HCT116 (cell line): Measurements from ENCODE around the gene TM9SF4. TPM values are rescaled to one million over a fixed set of nuclear protein-coding genes. Genes with fewer than 3 reads are reported as not detected.

Source experiments
- ATAC-seq: fragments of 200-7000 bp; cut with Tn5 transposase; 2 replicates; pipeline ENCODE4 v1.9.1; 2020; ENCODE audit warnings: mild to moderate bottlenecking, moderate library complexity
- BruUV-seq: library from RNA; stranded (reverse); fragments of 400-500 nt; replicated peaks from 2 replicates; lab custom pipeline; 2021; lab: Mats Ljungman, UMichigan
- CTCF ChIA-PET: fragments of 300-600 bp; sonication (Branson Sonifier 250); formaldehyde crosslinking; loops from one replicate; lab custom pipeline; 2021; ENCODE audit warnings: antibody characterized with exemption; lab: Charles Lee
- POLR2A ChIA-PET: fragments of 300-600, 350-600 bp; sonication (Branson Sonifier 250); formaldehyde crosslinking; loops from one replicate; lab custom pipeline; 2021; ENCODE audit warnings: antibody characterized with exemption; lab: Charles Lee
- RAD21 ChIA-PET, 2 experiments: fragments of 300-600 bp; sonication (Branson Sonifier 250); formaldehyde crosslinking; loops; one replicate each; lab custom pipeline; 2023; ENCODE audit warnings: low total read pairs in 2 of 2; ENCODE audit not compliant: uncharacterized antibody in 2 of 2, unreplicated experiment in 2 of 2, low non-redundant PET in 1 of 2; lab: Charles Lee
- DNase-seq: peaks from one replicate; pipeline ENCODE4 v3.0.0-alpha.2; 2010; ENCODE audit warnings: low read depth, low spot score
- H2AFZ ChIP-seq: fragments of 200-600 bp; shearing (Covaris generic), sonication (generic); 2 replicates; pipeline ENCODE4 v1.6.1; 2017; ENCODE audit warnings: low read depth, mixed run types, mixed read lengths, antibody characterized with exemption, low read length; ENCODE audit not compliant: poor library complexity, severe bottlenecking
- H3K27ac ChIP-seq: 2 replicates; pipeline ENCODE4 v1.5.1; 2012; ENCODE audit warnings: low read depth, low read length
- H3K27me3 ChIP-seq: fragments of 200-600 bp; sonication (generic); 2 replicates; pipeline ENCODE4 v1.6.1; 2016; ENCODE audit warnings: mixed run types, low read length, mixed read lengths; ENCODE audit not compliant: insufficient read depth
- H3K36me3 ChIP-seq, 2 experiments: fragments of 200-500 bp in 1 of 2; fragments of 200-600 bp in 1 of 2; sonication (Bioruptor generic) in 1 of 2; sonication (generic) in 1 of 2; 2 replicates each; pipeline versions ENCODE4 v1.5.1 to v1.6.1; 2014 to 2016; ENCODE audit warnings: low read length in 2 of 2, inconsistent platforms in 1 of 2, mixed read lengths in 1 of 2, mixed run types in 1 of 2; ENCODE audit not compliant: insufficient read depth in 2 of 2, control insufficient read depth in 1 of 2
- H3K4me1 ChIP-seq, 2 experiments: fragments of 200-600 bp in 1 of 2; sonication (generic) in 1 of 2; 2 replicates each; pipeline versions ENCODE4 v1.5.1 to v1.6.1; 2012 to 2017; ENCODE audit warnings: low read length in 2 of 2, inconsistent platforms in 1 of 2, mild to moderate bottlenecking in 1 of 2, mixed read lengths in 1 of 2, mixed run types in 1 of 2, moderate library complexity in 1 of 2; ENCODE audit not compliant: insufficient read depth in 2 of 2, control insufficient read depth in 1 of 2
- H3K4me2 ChIP-seq: fragments of 200-600 bp; sonication (generic); 2 replicates; pipeline ENCODE4 v1.6.1; 2017; ENCODE audit warnings: mixed run types, low read length, mixed read lengths
- H3K4me3 ChIP-seq, 2 experiments: fragments of 200-600 bp in 1 of 2; sonication (generic) in 1 of 2; replicated peaks in 1 of 2; 2 replicates each; pipeline ENCODE4 v1.5.1; 2011 to 2016; ENCODE audit warnings: low read length in 2 of 2, control low read depth in 1 of 2, low read depth in 1 of 2, mild to moderate bottlenecking in 1 of 2, mixed read lengths in 1 of 2, mixed run types in 1 of 2
- H3K79me2 ChIP-seq: fragments of 200-600 bp; sonication (generic); 2 replicates; pipeline ENCODE4 v1.6.1; 2017; ENCODE audit warnings: mild to moderate bottlenecking, mixed run types, low read length, moderate library complexity, mixed read lengths; ENCODE audit not compliant: insufficient read depth
- H3K9ac ChIP-seq: fragments of 200-600 bp; sonication (generic); 2 replicates; pipeline ENCODE4 v1.6.1; 2016; ENCODE audit warnings: low read length, mixed read lengths
- H3K9me2 ChIP-seq: fragments of 200-600 bp; sonication (generic), shearing (Covaris generic); 2 replicates; pipeline ENCODE4 v1.6.1; 2017; ENCODE audit warnings: mixed run types, mild to moderate bottlenecking, moderate library complexity; ENCODE audit not compliant: insufficient read depth
- H3K9me3 ChIP-seq, 2 experiments: fragments of 200-500 bp in 1 of 2; fragments of 200-600 bp in 1 of 2; sonication (Bioruptor generic) in 1 of 2; sonication (generic) in 1 of 2; 2 replicates each; pipeline ENCODE4 v1.6.1; 2014 to 2017; ENCODE audit warnings: low read length in 2 of 2, mixed read lengths in 2 of 2, inconsistent platforms in 1 of 2, low read depth in 1 of 2, mild to moderate bottlenecking in 1 of 2, mixed run types in 1 of 2, moderate library complexity in 1 of 2; ENCODE audit not compliant: control insufficient read depth in 1 of 2, insufficient read depth in 1 of 2
- H4K20me1 ChIP-seq: fragments of 200-600 bp; sonication (generic), shearing (Covaris generic); 2 replicates; pipeline ENCODE4 v1.6.1; 2017; ENCODE audit warnings: mixed run types, mild to moderate bottlenecking, moderate library complexity; ENCODE audit not compliant: insufficient read depth
- EZH2phosphoT487 ChIP-seq: fragments of 200-600 bp; IDR thresholded peaks from 2 replicates; pipeline ENCODE4 v1.6.1; 2018; ENCODE audit warnings: antibody characterized with exemption, borderline replicate concordance
- TCF7L2 ChIP-seq: IDR thresholded peaks from 2 replicates; pipeline ENCODE4 v1.7.0; 2011; ENCODE audit warnings: borderline replicate concordance, inconsistent platforms; ENCODE audit not compliant: insufficient read depth, insufficient read length; ENCODE audit errors: extremely low read depth
- YY1 ChIP-seq: IDR thresholded peaks from 2 replicates; pipeline ENCODE4 v1.6.1; 2011; ENCODE audit warnings: low read length, low read depth, moderate library complexity, mild to moderate bottlenecking; ENCODE audit not compliant: insufficient replicate concordance; ENCODE audit errors: extremely low read depth
- ZFX ChIP-seq: fragments of 450-650 bp; IDR thresholded peaks from 2 replicates; pipeline ENCODE4 v1.6.1; 2017
- ZNF274 ChIP-seq: fragments of 200-500 bp; sonication (Bioruptor generic); IDR thresholded peaks from 2 replicates; pipeline ENCODE4 v1.6.1; 2014; ENCODE audit warnings: mild to moderate bottlenecking, low read depth, low read length, inconsistent platforms
- intact Hi-C: fragments of 100-400 bp; cut with micrococcal nuclease; formaldehyde crosslinking; loops from 2 replicates; pipeline ENCODE4 v1.10.0; 2022
- total RNA-seq: library from RNA; stranded (reverse); gene quantifications from one replicate; pipeline ENCODE4 v1.2.1, GENCODE V29; 2021; ENCODE audit not compliant: unreplicated experiment
- TF ChIP-seq, protein P1 (sequence below): IDR thresholded peaks from 2 replicates; pipeline ENCODE4 v1.6.1; 2012
- TF ChIP-seq, protein P2 (sequence below): IDR thresholded peaks from 2 replicates; pipeline ENCODE4 v1.6.1; 2012

TM9SF4 gene
- total RNA-seq, 1 experiment from 2014 or later, result 51.2 TPM

- DNase-seq, result no peak
- no peak for ATAC-seq
- Histone ChIP-seq H3K9ac (peak overlapping the region; percentile 99), H3K4me2 (peak overlapping the region; percentile 90), H3K4me3 (peak overlapping the region; percentile 68 to 100), H3K27me3 (no peaks in the 10 kb centered on the region), H3K9me2 (no peaks in the 10 kb centered on the region), H3K4me1 (peaks cover 6 to 27% of the 10 kb centered on the region in 2 experiments; a peak in 3 of 4 replicates), H3K9me3 (no peaks in the 10 kb centered on the region), H4K20me1 (peaks cover 8% of the 10 kb centered on the region; the same call in 1 of the 2 replicates), H2AFZ (no peak overlapping the region), H3K36me3 (peaks cover 22 to 34% of the 10 kb centered on the region in 2 experiments; a peak in 3 of 4 replicates), H3K27ac (no peak overlapping the region), H3K79me2 (peaks cover 98% of the 10 kb centered on the region)
- TF ChIP-seq ZFX (no peak), EZH2phosphoT487 (no peak)
- TF ChIP-seq, protein P1, sequence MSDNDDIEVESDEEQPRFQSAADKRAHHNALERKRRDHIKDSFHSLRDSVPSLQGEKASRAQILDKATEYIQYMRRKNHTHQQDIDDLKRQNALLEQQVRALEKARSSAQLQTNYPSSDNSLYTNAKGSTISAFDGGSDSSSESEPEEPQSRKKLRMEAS, result no peak
- BruUV-seq, result no TSS peak
- ChIA-PET RAD21 (no interaction called here), POLR2A (no interaction called here), CTCF (no interaction called here)
- intact Hi-C loops, result loop anchor here (5.0 kb wide), 1 partner anchor 446 kb away; no protein-coding TSS in a partner anchor
Observed at GRCh38 chr20:32205843-32206759, 96.6 kb downstream of the TM9SF4 start.

- H3K9ac ChIP-seq, result peak overlapping the region; percentile 99
- H3K36me3 ChIP-seq, result peaks cover 17 to 26% of the 10 kb centered on the region in 2 experiments; a peak in 3 of 4 replicates
- H2AFZ ChIP-seq, result no peak overlapping the region
- ChIA-PET POLR2A (no interaction called here), RAD21 (no interaction called here), CTCF (no interaction called here)
- peaks cover 92% of the 10 kb centered on the region for H3K79me2 ChIP-seq
- peaks cover 8% of the 10 kb centered on the region; the same call in 1 of the 2 replicates for H4K20me1 ChIP-seq
- H3K4me2 ChIP-seq, result peak overlapping the region; percentile 90
- no peak for TF ChIP-seq TCF7L2
- TF ChIP-seq YY1, result no peak
- TF ChIP-seq, protein P2, sequence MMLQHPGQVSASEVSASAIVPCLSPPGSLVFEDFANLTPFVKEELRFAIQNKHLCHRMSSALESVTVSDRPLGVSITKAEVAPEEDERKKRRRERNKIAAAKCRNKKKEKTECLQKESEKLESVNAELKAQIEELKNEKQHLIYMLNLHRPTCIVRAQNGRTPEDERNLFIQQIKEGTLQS, result no peak
- no peak for TF ChIP-seq ZNF274
- peak overlapping the region; percentile 68 to 100 for H3K4me3 ChIP-seq
- peak overlapping the region; percentile 89 for H3K27ac ChIP-seq
- peaks cover 6 to 27% of the 10 kb centered on the region in 2 experiments; a peak in 3 of 4 replicates for H3K4me1 ChIP-seq
- intact Hi-C loops, result loop anchor here (5.0 kb wide), 1 partner anchor 445 kb away; no protein-coding TSS in a partner anchor
- H3K9me2 ChIP-seq, result no peaks in the 10 kb centered on the region
- DNase-seq, result no peak
- peak; percentile 57 for ATAC-seq
- no TSS peak for BruUV-seq
- no peaks in the 10 kb centered on the region for H3K9me3 ChIP-seq
- no peaks in the 10 kb centered on the region for H3K27me3 ChIP-seq
Observed at GRCh38 chr20:32206760-32207625, 97.5 kb downstream of the TM9SF4 start.
